Measurements from ENCODE around the gene RPL31. TPM values are rescaled to one million over a fixed set of nuclear protein-coding genes. Genes with fewer than 3 reads are reported as not detected.
A peak's percentile ranks its signal among the peaks of the same experiment; 100 is the strongest.

The RPL31 gene
- polyA plus RNA-seq, 6 donors from 2014 or later = 4,155 to 6,073 (median 5,110) TPM

- Mint-ChIP-seq H3K9me3 (no peaks in the 10 kb centered on the region), H3K4me1 (no peaks in the 10 kb centered on the region), H3K27me3 (peaks cover 4 to 6% (median 5%) of the 10 kb centered on the region in 3 donors), H3K4me3 (no peak overlapping the region), H3K36me3 (no peaks in the 10 kb centered on the region), H3K27ac (no peak overlapping the region)
- no peak for ATAC-seq (ENCODE audit: low read depth in 2 of 2)
- DNase-seq = no peak
These were observed 37.4 kb upstream of the RPL31 start for GRCh38 chr2:100964681-100965169.

- no peak overlapping the region for H3K27ac Mint-ChIP-seq
- H3K36me3 Mint-ChIP-seq = no peaks in the 10 kb centered on the region
- DNase-seq (no peak), ATAC-seq (ENCODE audit: low read depth in 2 of 2) (no peak)
- no peaks in the 10 kb centered on the region for H3K9me3 Mint-ChIP-seq
- H3K4me3 Mint-ChIP-seq = no peak overlapping the region
- H3K4me1 Mint-ChIP-seq = no peaks in the 10 kb centered on the region
- peaks cover 4 to 11% (median 11%) of the 10 kb centered on the region in 3 donors for H3K27me3 Mint-ChIP-seq
These were observed 36.5 kb upstream of the RPL31 start for GRCh38 chr2:100965596-100965995.

GRCh38 chr2:100967716-100968115 lies 34.4 kb upstream of the RPL31 start:
- H3K4me3 Mint-ChIP-seq = no peak overlapping the region
- no peak overlapping the region for H3K27ac Mint-ChIP-seq
- no peaks in the 10 kb centered on the region for H3K9me3 Mint-ChIP-seq
- H3K36me3 Mint-ChIP-seq = no peaks in the 10 kb centered on the region
- H3K4me1 Mint-ChIP-seq = no peaks in the 10 kb centered on the region
- peaks cover 4 to 26% (median 26%) of the 10 kb centered on the region in 3 donors for H3K27me3 Mint-ChIP-seq
- no peak for ATAC-seq (ENCODE audit: low read depth in 2 of 2)
- DNase-seq = no peak

- Mint-ChIP-seq H3K9me3 (no peaks in the 10 kb centered on the region), H3K4me3 (no peak overlapping the region), H3K36me3 (no peaks in the 10 kb centered on the region), H3K27me3 (peaks cover 8 to 31% (median 26%) of the 10 kb centered on the region in 3 donors), H3K4me1 (no peaks in the 10 kb centered on the region), H3K27ac (no peak overlapping the region)
- DNase-seq (no peak), ATAC-seq (ENCODE audit: low read depth in 2 of 2) (no peak)
These were observed 33.6 kb upstream of the RPL31 start for GRCh38 chr2:100968146-100969145.

- Mint-ChIP-seq H3K4me1 (no peaks in the 10 kb centered on the region), H3K9me3 (no peaks in the 10 kb centered on the region), H3K36me3 (no peaks in the 10 kb centered on the region), H3K4me3 (no peak overlapping the region), H3K27me3 (peaks cover 8 to 36% (median 30%) of the 10 kb centered on the region in 3 donors), H3K27ac (no peak overlapping the region)
- DNase-seq (no peak), ATAC-seq (ENCODE audit: low read depth in 2 of 2) (no peak)
These were observed 32.1 kb upstream of the RPL31 start for GRCh38 chr2:100969998-100970397.

- Mint-ChIP-seq H3K27me3 (peaks cover 8 to 36% (median 34%) of the 10 kb centered on the region in 3 donors), H3K27ac (no peak overlapping the region), H3K36me3 (no peaks in the 10 kb centered on the region), H3K9me3 (no peaks in the 10 kb centered on the region), H3K4me1 (peaks cover 0 to 2% (median 0%) of the 10 kb centered on the region in 3 donors), H3K4me3 (no peak overlapping the region)
- DNase-seq = no peak
- no peak for ATAC-seq (ENCODE audit: low read depth in 2 of 2)
These were observed 30.9 kb upstream of the RPL31 start for GRCh38 chr2:100971221-100971620.

- no peaks in the 10 kb centered on the region for H3K36me3 Mint-ChIP-seq
- H3K9me3 Mint-ChIP-seq = no peaks in the 10 kb centered on the region
- H3K27me3 Mint-ChIP-seq = peaks cover 8 to 36% (median 34%) of the 10 kb centered on the region in 3 donors
- no peak overlapping the region for H3K27ac Mint-ChIP-seq
- no peak for ATAC-seq (ENCODE audit: low read depth in 2 of 2)
- peaks cover 9 to 15% (median 11%) of the 10 kb centered on the region in 3 donors for H3K4me1 Mint-ChIP-seq
- DNase-seq = no peak
- no peak overlapping the region for H3K4me3 Mint-ChIP-seq
These were observed 29.6 kb upstream of the RPL31 start for GRCh38 chr2:100972452-100972851.

GRCh38 chr2:100974712-100975520 lies 27.2 kb upstream of the RPL31 start:
- no peaks in the 10 kb centered on the region for H3K36me3 Mint-ChIP-seq
- no peak overlapping the region for H3K4me3 Mint-ChIP-seq
- DNase-seq (no peak), ATAC-seq (ENCODE audit: low read depth in 2 of 2) (no peak)
- H3K4me1 Mint-ChIP-seq = peaks cover 13 to 23% (median 14%) of the 10 kb centered on the region in 3 donors
- peak overlapping the region in 1 of 6 donors; percentile 70 for H3K27ac Mint-ChIP-seq
- H3K9me3 Mint-ChIP-seq = no peaks in the 10 kb centered on the region
- peaks cover 15 to 28% (median 27%) of the 10 kb centered on the region in 3 donors for H3K27me3 Mint-ChIP-seq

- Mint-ChIP-seq H3K4me1 (peaks cover 13 to 23% (median 14%) of the 10 kb centered on the region in 3 donors), H3K4me3 (no peak overlapping the region), H3K36me3 (no peaks in the 10 kb centered on the region), H3K9me3 (no peaks in the 10 kb centered on the region), H3K27ac (no peak overlapping the region), H3K27me3 (peaks cover 15 to 25% (median 23%) of the 10 kb centered on the region in 3 donors)
- DNase-seq (no peak), ATAC-seq (ENCODE audit: low read depth in 2 of 2) (no peak)
These were observed 26.6 kb upstream of the RPL31 start for GRCh38 chr2:100975521-100975785.

- H3K4me1 Mint-ChIP-seq = peaks cover 13 to 23% (median 14%) of the 10 kb centered on the region in 3 donors
- ATAC-seq (ENCODE audit: low read depth in 2 of 2) (no peak), DNase-seq (no peak)
- no peaks in the 10 kb centered on the region for H3K36me3 Mint-ChIP-seq
- peak overlapping the region in 1 of 6 donors; percentile 44 for H3K27ac Mint-ChIP-seq
- no peaks in the 10 kb centered on the region for H3K9me3 Mint-ChIP-seq
- H3K27me3 Mint-ChIP-seq = peaks cover 15 to 27% (median 25%) of the 10 kb centered on the region in 3 donors
- no peak overlapping the region for H3K4me3 Mint-ChIP-seq
These were observed 26.0 kb upstream of the RPL31 start for GRCh38 chr2:100976061-100976460.

- peak; percentile 36 for DNase-seq
- peak overlapping the region in 4 of 6 donors; percentile 44 to 64 (median 52) for H3K27ac Mint-ChIP-seq
- H3K27me3 Mint-ChIP-seq = peaks cover 15 to 26% (median 19%) of the 10 kb centered on the region in 3 donors
- peak; percentile 88 to 93 for ATAC-seq (ENCODE audit: low read depth in 2 of 2)
- no peaks in the 10 kb centered on the region for H3K36me3 Mint-ChIP-seq
- H3K4me1 Mint-ChIP-seq = peaks cover 13 to 23% (median 14%) of the 10 kb centered on the region in 3 donors
- no peaks in the 10 kb centered on the region for H3K9me3 Mint-ChIP-seq
- H3K4me3 Mint-ChIP-seq = peak overlapping the region in 3 of 8 donors; percentile 7 to 54 (median 13)
These were observed 25.3 kb upstream of the RPL31 start for GRCh38 chr2:100976645-100977391.

- Mint-ChIP-seq H3K9me3 (no peaks in the 10 kb centered on the region), H3K4me1 (peaks cover 13 to 23% (median 14%) of the 10 kb centered on the region in 3 donors), H3K27ac (no peak overlapping the region), H3K27me3 (peaks cover 15 to 26% (median 18%) of the 10 kb centered on the region in 3 donors), H3K4me3 (peak overlapping the region in 1 of 8 donors; percentile 9), H3K36me3 (no peaks in the 10 kb centered on the region)
- ATAC-seq (ENCODE audit: low read depth in 2 of 2) = no peak
- DNase-seq = no peak
These were observed 24.6 kb upstream of the RPL31 start for GRCh38 chr2:100977511-100977910.

Measured in naive B cell (primary cell).